K562 (cell line): ENCODE results near the gene BLOC1S3. TPM values are rescaled to one million over a fixed set of nuclear protein-coding genes. Genes with fewer than 3 reads are reported as not detected.

ENCODE experiments used
- ATAC-seq: fragments of 200-7000 bp; cut with Tn5 transposase; 3 replicates; pipeline ENCODE4 v1.9.1; 2020; ENCODE audit warnings: moderate library complexity
- BruUV-seq: library from RNA; stranded (reverse); fragments of 400-500 nt; replicated peaks from 2 replicates; lab custom pipeline; 2021; lab: Mats Ljungman, UMichigan
- CTCF ChIA-PET: fragments of 300-600 bp; formaldehyde crosslinking; extraction: SDS; loops from one replicate; lab custom pipeline; 2021; ENCODE audit warnings: low intra/inter-chr PET ratio; lab: Yijun Ruan, JAX
- POLR2A ChIA-PET: fragments of 300-600, 350-650 bp; sonication (Branson Sonifier 250); formaldehyde crosslinking; extraction: SDS; loops from one replicate; lab custom pipeline; 2021; ENCODE audit warnings: antibody characterized with exemption, inconsistent platforms; lab: Yijun Ruan, JAX
- DNase-seq, 4 experiments: peaks; one replicate each; pipeline versions ENCODE4 v3.0.0 to v3.0.0-alpha.2; 2011 to 2018; ENCODE audit warnings: low spot score in 3 of 4, mixed read lengths in 3 of 4; ENCODE audit errors: extremely low read depth in 1 of 4
- FAIRE-seq: peaks from 2 replicates; lab custom pipeline; 2011; peaks lifted over from hg19 to GRCh38; lab: Jason Lieb, UNC
- H2AFZ ChIP-seq: 2 replicates; pipeline ENCODE4 v1.6.0; 2011; ENCODE audit warnings: low read depth, low read length, control low read depth, inconsistent platforms
- H3K27ac ChIP-seq: fragments of 200-600 bp; 3 replicates; pipeline ENCODE4 v1.8.0; 2011; ENCODE audit warnings: low read depth, mild to moderate bottlenecking, control low read depth, inconsistent platforms, low read length, moderate library complexity, mixed read lengths; ENCODE audit errors: extremely low read depth
- H3K27me3 ChIP-seq, 2 experiments: fragments of 300-600 bp in 1 of 2; 2 replicates in 1 of 2; 3 replicates in 1 of 2; pipeline versions ENCODE4 v1.6.0 to v1.8.0; 2011; ENCODE audit warnings: inconsistent platforms in 2 of 2, low read length in 2 of 2, mild to moderate bottlenecking in 1 of 2, mixed read lengths in 1 of 2, moderate library complexity in 1 of 2; ENCODE audit not compliant: control insufficient read depth in 2 of 2, insufficient read depth in 2 of 2
- H3K36me3 ChIP-seq: fragments of 300-600 bp; 3 replicates; pipeline ENCODE4 v1.8.0; 2011; ENCODE audit warnings: mild to moderate bottlenecking, low read length, inconsistent platforms; ENCODE audit not compliant: control insufficient read depth, insufficient read depth
- H3K4me1 ChIP-seq, 2 experiments: fragments of 200-600 bp in 1 of 2; replicated peaks in 1 of 2; 2 replicates in 1 of 2; 3 replicates in 1 of 2; pipeline versions ENCODE4 v1.5.1 to v1.8.0; 2011; ENCODE audit warnings: inconsistent platforms in 2 of 2, low read length in 2 of 2, mild to moderate bottlenecking in 1 of 2, mixed read lengths in 1 of 2, moderate library complexity in 1 of 2; ENCODE audit not compliant: control insufficient read depth in 2 of 2, insufficient read depth in 2 of 2
- H3K4me2 ChIP-seq: 2 replicates; pipeline ENCODE4 v1.6.1; 2011; ENCODE audit warnings: low read length, control low read depth, inconsistent platforms, mixed read lengths; ENCODE audit not compliant: insufficient read depth
- H3K4me3 ChIP-seq: fragments of 200-600 bp; sonication (generic), shearing (Covaris generic); 2 replicates; pipeline ENCODE4 v1.5.1; 2016; ENCODE audit warnings: control low read depth, inconsistent platforms
- H3K79me2 ChIP-seq: fragments of 200-600 bp; 3 replicates; pipeline ENCODE4 v1.8.0; 2011; ENCODE audit warnings: low read length, inconsistent platforms; ENCODE audit not compliant: control insufficient read depth, insufficient read depth
- H3K9ac ChIP-seq, 2 experiments: 2 replicates each; pipeline versions ENCODE4 v1.6.0 to v1.6.1; 2011; ENCODE audit warnings: low read depth in 2 of 2, low read length in 2 of 2, control low read depth in 1 of 2, inconsistent platforms in 1 of 2, mild to moderate bottlenecking in 1 of 2, mixed read lengths in 1 of 2; ENCODE audit not compliant: insufficient read depth in 1 of 2
- H3K9me1 ChIP-seq: one replicate; pipeline ENCODE4 v1.6.0; 2011; ENCODE audit warnings: inconsistent platforms, mild to moderate bottlenecking, low read length, moderate library complexity; ENCODE audit not compliant: control insufficient read depth, insufficient read depth
- H3K9me3 ChIP-seq: replicated peaks from 2 replicates; pipeline ENCODE4 v1.5.1; 2011; ENCODE audit warnings: low read depth, low read length, inconsistent platforms; ENCODE audit not compliant: control insufficient read depth, insufficient read depth
- H4K20me1 ChIP-seq: replicated peaks from 2 replicates; pipeline ENCODE4 v1.6.1; 2011; ENCODE audit warnings: low read length, inconsistent platforms, mixed read lengths; ENCODE audit not compliant: control insufficient read depth, insufficient read depth
- ETS2 ChIP-seq: IDR thresholded peaks from 2 replicates; pipeline ENCODE4 v1.6.1; 2016; ENCODE audit warnings: borderline replicate concordance, missing genetic modification characterization, mild to moderate bottlenecking, moderate library complexity, missing compliant biosample characterization; ENCODE audit not compliant: poor library complexity, severe bottlenecking
- EZH2 ChIP-seq: IDR thresholded peaks from 2 replicates; pipeline ENCODE4 v1.6.1; 2012; ENCODE audit warnings: low read depth, mild to moderate bottlenecking, inconsistent platforms, low read length, borderline replicate concordance
- GATA2 ChIP-seq: sonication (generic); formaldehyde crosslinking; IDR thresholded peaks from 2 replicates; pipeline ENCODE4 v1.4.0; 2020; ENCODE audit warnings: mild to moderate bottlenecking, missing genetic modification reagents
- KDM5B ChIP-seq: fragments of 200-600 bp; sonication (generic); IDR thresholded peaks from 2 replicates; pipeline ENCODE4 v1.6.1; 2012; ENCODE audit warnings: low read depth, mild to moderate bottlenecking, moderate library complexity, low read length, control low read depth, inconsistent platforms; ENCODE audit not compliant: insufficient replicate concordance
- MAZ ChIP-seq, 2 experiments: fragments of 450-650 bp in 1 of 2; sonication (generic) in 1 of 2; formaldehyde crosslinking; IDR thresholded peaks in 1 of 2; conservative IDR thresholded peaks in 1 of 2; 2 replicates each; pipeline versions ENCODE4 v1.4.0 to v1.5.0; 2020; ENCODE audit warnings: mild to moderate bottlenecking in 1 of 2, missing genetic modification reagents in 1 of 2
- PKNOX1 ChIP-seq: fragments of 450-650 bp; IDR thresholded peaks from 2 replicates; pipeline ENCODE4 v1.6.1; 2016
- PRDM10 ChIP-seq: fragments of 450-650 bp; IDR thresholded peaks from 2 replicates; pipeline ENCODE4 v1.6.1; 2018; ENCODE audit not compliant: partially characterized antibody
- PRMT5 ChIP-seq: sonication (generic); formaldehyde crosslinking; IDR thresholded peaks from 2 replicates; pipeline ENCODE4 v1.5.0; 2020; ENCODE audit warnings: missing genetic modification reagents
- RBM17 ChIP-seq: fragments of 200-400 bp; formaldehyde crosslinking; IDR thresholded peaks from 2 replicates; pipeline ENCODE4 v1.6.1; 2017; ENCODE audit warnings: low read depth, mild to moderate bottlenecking, low read length, borderline replicate concordance
- TFE3 ChIP-seq: fragments of 450-650 bp; formaldehyde crosslinking; IDR thresholded peaks from 2 replicates; pipeline ENCODE4 v1.4.0; 2020; ENCODE audit warnings: mild to moderate bottlenecking, mixed read lengths
- ZNF263 ChIP-seq: sonication (generic); formaldehyde crosslinking; IDR thresholded peaks from 2 replicates; pipeline ENCODE4 v1.8.0; 2022; ENCODE audit warnings: mild to moderate bottlenecking, missing genetic modification reagents, borderline replicate concordance
- WGBS: fragments of 100-300 bp; shearing (Covaris generic); methylation state at CpG from one replicate; pipeline ENCODE4 v1.1.6; 2016; ENCODE audit warnings: low coverage, mixed read lengths; ENCODE audit not compliant: insufficient coverage; ENCODE audit errors: missing lambda C conversion rate; 5-methylcytosine and 5-hydroxymethylcytosine counted together
- in situ Hi-C: fragments of 300-500 bp; cut with MboI; formaldehyde crosslinking; loops from 4 replicates; pipeline ENCODE4 v1.15.0; 2018; ENCODE audit warnings: inconsistent platforms, mixed read lengths
- intact Hi-C: fragments of 100-400 bp; cut with micrococcal nuclease; formaldehyde crosslinking; loops from 2 replicates; pipeline ENCODE4 v1.14.2; 2022
- polyA plus RNA-seq, 8 experiments: library from polyadenylated mRNA; depleted of rRNA in 4 of 8; stranded (reverse) in 5 of 8; unstranded in 3 of 8; fragments of >200 nt; fragmentation: Nextera tagmentation in 2 of 8; fragmentation: Illumina TruSeq in 1 of 8; extraction: Ambion mirVana in 2 of 8; extraction: Trizol in 1 of 8; gene quantifications; 2 replicates each; pipeline versions ENCODE4 v1.2.1 to v1.2.3, GENCODE V29; 2011 to 2014; ENCODE audit warnings: inconsistent platforms in 1 of 8, missing spikeins in 1 of 8
- total RNA-seq, 7 experiments: library from RNA; depleted of rRNA in 6 of 7; stranded (reverse); fragments of >200 nt in 6 of 7; fragmentation: Illumina TruSeq in 2 of 7; extraction: Trizol in 2 of 7; gene quantifications; 2 replicates each; pipeline versions ENCODE4 v1.2.1 to v1.2.3, GENCODE V29; 2011 to 2021; ENCODE audit warnings: low replicate concordance in 1 of 7
- TF ChIP-seq, protein P1 (sequence below): fragments of 250-450 bp; sonication (Bioruptor Pico); IDR thresholded peaks from 2 replicates; pipeline ENCODE4 v1.8.0; 2022; ENCODE audit warnings: moderate library complexity, mild to moderate bottlenecking, inconsistent platforms

The BLOC1S3 gene
- total and polyA plus RNA-seq, 9 of the 15 experiments (the other 6 are each of a cell fraction or from before 2014, with no cell fraction given), result 3.9 to 20.2 (median 10.4) TPM

DNA sequence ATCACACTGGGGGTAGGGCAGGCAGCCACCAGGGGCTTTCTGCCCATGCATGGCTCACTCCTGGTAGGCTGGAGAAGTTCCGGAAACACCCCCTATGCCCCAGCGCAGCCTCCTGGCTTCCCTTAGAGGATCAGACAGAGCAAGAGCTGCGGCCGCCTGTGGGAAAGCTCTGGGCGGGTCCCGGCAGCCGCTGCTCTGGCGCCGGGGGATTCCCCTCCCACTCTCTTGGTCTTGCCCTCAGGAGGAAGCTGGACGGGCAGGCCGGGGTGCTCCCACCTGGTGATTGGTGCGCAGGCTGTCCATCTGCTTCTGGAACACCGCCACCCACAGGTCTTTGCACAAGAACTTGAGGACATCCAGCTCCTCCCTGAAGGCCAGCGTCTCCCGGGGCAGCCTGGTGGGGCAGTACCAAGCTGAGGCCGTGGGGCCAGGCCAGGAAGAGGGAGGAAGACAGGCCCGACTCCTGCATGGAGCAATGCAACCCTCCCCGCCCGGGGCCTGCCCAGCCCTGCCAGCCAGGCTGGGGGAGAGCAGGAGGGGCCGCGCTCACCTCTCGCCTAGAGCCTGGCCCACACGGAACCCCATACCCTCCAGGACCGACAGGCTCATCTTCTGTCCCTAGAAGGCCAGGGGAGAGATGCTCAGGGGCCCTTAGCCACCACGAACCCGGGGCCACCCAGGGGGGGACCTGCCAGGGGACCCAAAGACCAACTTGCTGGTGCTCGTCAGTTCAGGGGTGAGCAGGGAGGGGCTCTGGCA is 13.8 kb upstream of the BLOC1S3 start:
- no peak overlapping the region for H3K27ac ChIP-seq
- ChIA-PET POLR2A (interaction anchor here (0.7 to 1.1 kb wide), 5 partner anchors 8 to 18 kb away, joined by 3 to 5 read pairs (median 3); no protein-coding TSS in a partner anchor), CTCF (no interaction called here)
- ATAC-seq (peak; percentile 58), FAIRE-seq (peak; percentile 23), DNase-seq (peak; percentile 50 to 72 (median 58))
- H3K9me1 ChIP-seq, result no peaks in the 10 kb centered on the region
- no peak overlapping the region; the same call in 1 of the 2 replicates for H3K4me2 ChIP-seq
- peaks cover 15 to 69% of the 10 kb centered on the region in 2 experiments; a peak in 4 of 5 replicates for H3K4me1 ChIP-seq
- intact Hi-C loops (no loop called here), in situ Hi-C loops (no loop called here)
- peak overlapping the region in 1 of 2 experiments; percentile 49; a peak in 1 of 4 replicates for H3K9ac ChIP-seq
- no peaks in the 10 kb centered on the region for H3K9me3 ChIP-seq
- peaks cover 2 to 14% of the 10 kb centered on the region in 2 experiments; a peak in 4 of 5 replicates for H3K27me3 ChIP-seq
- H3K4me3 ChIP-seq, result no peak overlapping the region
- H3K79me2 ChIP-seq, result no peaks in the 10 kb centered on the region
- H3K36me3 ChIP-seq, result no peaks in the 10 kb centered on the region
- H2AFZ ChIP-seq, result no peak overlapping the region
- no TSS peak for BruUV-seq
- 24% methylated on average over 18 of the region's 27 CpGs for WGBS
- peaks cover 15% of the 10 kb centered on the region; the same call in 1 of the 2 replicates for H4K20me1 ChIP-seq
- TF ChIP-seq PRDM10 (peak; percentile 53), GATA2 (CRISPR knock-in tag) (no peak), EZH2 (no peak), RBM17 (no peak), ZNF263 (CRISPR knock-in tag) (peak; percentile 87), TFE3 (no peak), PKNOX1 (peak; percentile 94), KDM5B (no peak), PRMT5 (CRISPR knock-in tag) (no peak), MAZ (CRISPR knock-in tag; conservative IDR thresholded peaks at IDR 0.05 in 1 of 2, IDR thresholded peaks at IDR 0.05 in 1 of 2) (no peak), ETS2 (tag) (no peak)
- TF ChIP-seq, protein P1, sequence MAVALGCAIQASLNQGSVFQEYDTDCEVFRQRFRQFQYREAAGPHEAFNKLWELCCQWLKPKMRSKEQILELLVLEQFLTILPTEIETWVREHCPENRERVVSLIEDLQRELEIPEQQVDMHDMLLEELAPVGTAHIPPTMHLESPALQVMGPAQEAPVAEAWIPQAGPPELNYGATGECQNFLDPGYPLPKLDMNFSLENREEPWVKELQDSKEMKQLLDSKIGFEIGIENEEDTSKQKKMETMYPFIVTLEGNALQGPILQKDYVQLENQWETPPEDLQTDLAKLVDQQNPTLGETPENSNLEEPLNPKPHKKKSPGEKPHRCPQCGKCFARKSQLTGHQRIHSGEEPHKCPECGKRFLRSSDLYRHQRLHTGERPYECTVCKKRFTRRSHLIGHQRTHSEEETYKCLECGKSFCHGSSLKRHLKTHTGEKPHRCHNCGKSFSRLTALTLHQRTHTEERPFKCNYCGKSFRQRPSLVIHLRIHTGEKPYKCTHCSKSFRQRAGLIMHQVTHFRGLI (CRISPR knock-in tag), result no peak
